HTERT RPE-1 (cell line): ENCODE results near the gene GALNT10.

ENCODE experiments used
- in situ Hi-C: fragments of 300-500 bp; cut with MboI; formaldehyde crosslinking; loops from 4 replicates; pipeline ENCODE4 v1.14.3; 2020; ENCODE audit warnings: low sequenced_read_pairs

The GALNT10 gene

GRCh38 chr5:154459015-154459414 is 268.5 kb downstream of the GALNT10 start:
- in situ Hi-C loops = no loop called here

GRCh38 chr5:154460172-154460571 is 269.6 kb downstream of the GALNT10 start:
- in situ Hi-C loops = no loop called here

GRCh38 chr5:154461531-154461930 is 271.0 kb downstream of the GALNT10 start:
- in situ Hi-C loops = no loop called here

- in situ Hi-C loops = no loop called here
These were observed 273.9 kb downstream of the GALNT10 start for GRCh38 chr5:154464438-154464837.

GRCh38 chr5:154465169-154465568 is 274.6 kb downstream of the GALNT10 start:
- in situ Hi-C loops = no loop called here

GRCh38 chr5:154466147-154466546 is 275.6 kb downstream of the GALNT10 start:
- in situ Hi-C loops = no loop called here

- in situ Hi-C loops = no loop called here
These were observed 276.1 kb downstream of the GALNT10 start for GRCh38 chr5:154466671-154467070.

- in situ Hi-C loops = no loop called here
These were observed 277.3 kb downstream of the GALNT10 start for GRCh38 chr5:154467655-154468354.

GRCh38 chr5:154470137-154470536 is 279.6 kb downstream of the GALNT10 start:
- in situ Hi-C loops = no loop called here
